ENCODE measurements around the gene NFYC.

GRCh38 chr1:40652979-40653378, 38.5 kb upstream of the NFYC start:
- no peak for TF ChIP-seq EZH2 (IDR thresholded peaks at IDR 0.05; ENCODE audit: insufficient read depth, poor library complexity, severe bottlenecking)
- no peak for TF ChIP-seq EZH2phosphoT487 (IDR thresholded peaks at IDR 0.05; ENCODE audit: insufficient read depth, low read depth)
